MM.1S (cell line): ENCODE data around the gene BANK1.

ENCODE experiments used
- CTCF ChIP-seq: fragments of 300-600 bp; sonication (generic); IDR thresholded peaks from 2 replicates; pipeline ENCODE4 v1.5.1; 2016; ENCODE audit warnings: antibody characterized with exemption, low read length, mixed read lengths
- EZH2 ChIP-seq: fragments of 300-600 bp; sonication (generic); optimal IDR thresholded peaks from 2 replicates; pipeline ENCODE3; 2017; ENCODE audit warnings: low read depth, mild to moderate bottlenecking, antibody characterized with exemption, low read length, mixed read lengths

GRCh38 chr4:101831816-101832215 lies 41.3 kb downstream of the BANK1 start:
- TF ChIP-seq CTCF (no peak), EZH2 (no peak)
